Common myeloid progenitor, CD34-positive (primary cell): ENCODE data around the gene POU6F2.
A peak's percentile ranks its signal among the peaks of the same experiment; 100 is the strongest.

Experiments used
- CTCF ChIA-PET: fragments of 350-600 bp; sonication (Branson Sonifier 250); formaldehyde crosslinking; loops from one replicate; lab custom pipeline; 2021; ENCODE audit warnings: antibody characterized with exemption; lab: Charles Lee
- POLR2A ChIA-PET: fragments of 350-600 bp; sonication (Branson Sonifier 250); formaldehyde crosslinking; loops from one replicate; lab custom pipeline; 2021; ENCODE audit warnings: antibody characterized with exemption; lab: Charles Lee
- DNase-seq, 3 donors: peaks; one replicate each; pipeline versions ENCODE4 v3.0.0 to v3.0.0-alpha.2; 2013
- H3K27ac ChIP-seq, 2 experiments: 1 replicate in 1 of 2; 2 replicates in 1 of 2; pipeline ENCODE4 v1.7.0; 2013; ENCODE audit warnings: inconsistent platforms in 2 of 2, low read length in 2 of 2, mild to moderate bottlenecking in 2 of 2, low read depth in 1 of 2, moderate library complexity in 1 of 2; ENCODE audit not compliant: severe bottlenecking in 2 of 2, insufficient read depth in 1 of 2, poor library complexity in 1 of 2
- H3K27me3 ChIP-seq, 5 experiments: replicated peaks in 2 of 5; 1 replicate in 3 of 5; 2 replicates in 2 of 5; pipeline versions ENCODE4 v1.6.1 to v1.7.0; 2013; ENCODE audit warnings: low read length in 4 of 5, mild to moderate bottlenecking in 2 of 5, moderate library complexity in 2 of 5, inconsistent platforms in 1 of 5; ENCODE audit not compliant: insufficient read depth in 5 of 5, control insufficient read depth in 4 of 5
- H3K36me3 ChIP-seq, 4 experiments: 1 replicate in 2 of 4; 2 replicates in 2 of 4; pipeline versions ENCODE4 v1.6.1 to v1.7.0; 2013; ENCODE audit warnings: low read length in 3 of 4, control low read depth in 1 of 4, mild to moderate bottlenecking in 1 of 4; ENCODE audit not compliant: control insufficient read depth in 4 of 4, insufficient read depth in 4 of 4
- H3K4me1 ChIP-seq, 4 experiments: 1 replicate in 3 of 4; 2 replicates in 1 of 4; pipeline versions ENCODE4 v1.6.1 to v1.7.1; 2013; ENCODE audit warnings: low read length in 3 of 4, mild to moderate bottlenecking in 3 of 4, control low read depth in 1 of 4, inconsistent platforms in 1 of 4, moderate library complexity in 1 of 4; ENCODE audit not compliant: control insufficient read depth in 4 of 4, insufficient read depth in 4 of 4; ENCODE audit errors: control extremely low read depth in 1 of 4
- H3K4me3 ChIP-seq, 7 experiments: 1 replicate in 4 of 7; 2 replicates in 3 of 7; pipeline versions ENCODE4 v1.5.1 to v1.7.0; 2013; ENCODE audit warnings: mild to moderate bottlenecking in 7 of 7, low read length in 6 of 7, moderate library complexity in 6 of 7, inconsistent platforms in 2 of 7, low read depth in 2 of 7, control low read depth in 1 of 7; ENCODE audit not compliant: insufficient read depth in 4 of 7, control insufficient read depth in 1 of 7; ENCODE audit errors: extremely low read depth in 1 of 7
- H3K9me3 ChIP-seq, 5 experiments: 1 replicate in 4 of 5; 2 replicates in 1 of 5; pipeline versions ENCODE4 v1.6.1 to v1.7.1; 2013; ENCODE audit warnings: low read length in 4 of 5, mild to moderate bottlenecking in 2 of 5, inconsistent platforms in 1 of 5, low read depth in 1 of 5, moderate library complexity in 1 of 5; ENCODE audit not compliant: control insufficient read depth in 4 of 5, insufficient read depth in 2 of 5; ENCODE audit errors: control extremely low read depth in 1 of 5
- WGBS: methylation state at CpG from one replicate; pipeline ENCODE4 v1.1.5; 2013; ENCODE audit not compliant: insufficient coverage; 5-methylcytosine and 5-hydroxymethylcytosine counted together

POU6F2 gene

DNA sequence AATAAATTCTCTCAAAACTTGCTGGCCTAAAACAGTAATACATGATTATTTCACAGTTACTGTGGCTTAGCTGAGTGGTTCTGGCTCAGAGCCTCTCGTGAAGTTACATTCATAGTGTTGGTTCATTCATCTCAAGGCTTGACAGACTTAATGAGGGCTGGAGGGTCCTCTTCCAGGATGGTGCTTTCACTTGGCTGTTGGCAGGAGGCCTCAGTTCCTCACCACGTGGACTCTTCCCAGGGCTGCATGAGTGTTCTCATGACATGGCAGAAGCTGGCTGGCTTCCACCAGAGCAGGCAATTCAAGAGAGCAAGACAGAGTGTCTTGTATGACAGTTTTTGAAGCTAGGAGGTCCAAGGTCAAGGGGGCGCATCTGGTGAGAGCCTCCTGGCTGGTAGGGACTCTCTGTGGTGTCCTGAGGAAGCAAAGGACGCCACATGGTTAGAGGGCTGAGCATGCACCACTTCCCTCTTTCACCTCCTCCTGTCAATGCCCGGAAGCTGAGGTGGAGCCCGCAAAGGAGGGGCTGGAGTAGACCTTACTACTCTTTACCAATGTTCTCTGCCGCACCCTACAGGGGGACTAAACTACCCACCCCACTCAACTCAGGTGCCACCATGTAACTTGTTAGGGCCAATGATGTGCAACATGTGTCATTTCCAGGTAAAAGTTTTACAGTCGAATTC is 530.3 kb downstream of the POU6F2 start:
- POLR2A ChIA-PET: no interaction called here
- H3K27me3 ChIP-seq: no peaks in the 10 kb centered on the region
- no peaks in the 10 kb centered on the region for H3K36me3 ChIP-seq
- DNase-seq: peak; percentile 52 to 97 (median 96)
- CTCF ChIA-PET: no interaction called here
- H3K4me1 ChIP-seq: peaks cover 0 to 59% (median 36%) of the 10 kb centered on the region in 4 experiments
- no peaks in the 10 kb centered on the region for H3K9me3 ChIP-seq
- peak overlapping the region in 1 of 2 experiments; percentile 9 for H3K27ac ChIP-seq
- WGBS: 4% methylated on average over 7 of the region's 8 CpGs
- H3K4me3 ChIP-seq: peak overlapping the region in 1 of 7 experiments; percentile 2

DNA sequence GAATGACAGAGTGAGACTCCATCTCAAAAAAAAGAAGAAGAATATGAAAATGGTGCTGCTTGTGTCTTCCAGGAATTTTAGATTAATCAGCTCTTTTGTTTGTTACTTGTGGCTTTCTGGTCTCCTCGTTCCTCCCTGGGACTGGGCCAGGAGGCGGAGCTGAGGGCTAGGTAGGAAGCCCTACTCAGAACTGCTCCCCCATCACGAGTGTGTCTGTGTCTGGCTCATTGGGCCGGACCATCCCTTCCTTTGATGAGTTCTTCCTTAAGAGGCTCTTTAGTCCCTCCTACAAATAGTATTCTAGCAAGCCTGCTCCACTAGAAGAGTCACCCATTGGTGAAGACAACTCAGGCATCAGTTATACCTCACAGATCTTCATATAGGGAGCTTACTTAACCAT is 531.7 kb downstream of the POU6F2 start:
- Histone ChIP-seq H3K4me1 (peaks cover 0 to 63% (median 41%) of the 10 kb centered on the region in 4 experiments), H3K27ac (peak overlapping the region in 1 of 2 experiments; percentile 7), H3K27me3 (no peaks in the 10 kb centered on the region), H3K36me3 (no peaks in the 10 kb centered on the region), H3K4me3 (peak overlapping the region in 1 of 7 experiments; percentile 45), H3K9me3 (no peaks in the 10 kb centered on the region)
- DNase-seq: peak in 2 of 3 donors; percentile 69 to 72
- ChIA-PET POLR2A (no interaction called here), CTCF (interaction anchor here (1.1 kb wide), 1 partner anchor 55 kb away, joined by 4 read pairs; no protein-coding TSS in a partner anchor)
- 7% methylated on average over 4 of the region's 4 CpGs for WGBS

DNA sequence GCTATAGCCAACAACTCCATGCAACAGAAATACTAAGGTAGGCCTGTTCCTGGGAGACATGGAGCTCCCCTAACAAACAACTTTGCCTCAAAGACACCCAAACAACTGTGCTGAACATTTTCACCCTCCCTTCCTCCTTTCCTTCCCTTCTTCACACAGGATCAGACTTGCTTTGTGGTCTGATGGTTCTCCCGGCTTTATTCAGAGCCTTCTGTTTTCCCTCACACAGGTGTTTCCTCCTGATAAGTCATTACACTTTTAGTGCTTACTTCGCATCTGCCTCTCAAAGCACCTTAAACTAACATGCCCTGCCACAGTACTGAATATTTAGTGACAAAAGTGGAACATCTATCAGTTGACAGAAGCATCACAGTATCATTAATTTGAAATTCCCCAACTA is 532.2 kb downstream of the POU6F2 start:
- H3K4me3 ChIP-seq: peak overlapping the region in 1 of 7 experiments; percentile 45
- WGBS: no CpG with 5 or more reads among the region's 2 CpGs
- H3K27ac ChIP-seq: no peak overlapping the region
- DNase-seq: peak; percentile 72 to 97 (median 95)
- peaks cover 2 to 63% (median 41%) of the 10 kb centered on the region in 4 experiments for H3K4me1 ChIP-seq
- H3K36me3 ChIP-seq: no peaks in the 10 kb centered on the region
- no peaks in the 10 kb centered on the region for H3K9me3 ChIP-seq
- H3K27me3 ChIP-seq: no peaks in the 10 kb centered on the region
- CTCF ChIA-PET: interaction anchor here (1.1 kb wide), 1 partner anchor 55 kb away, joined by 4 read pairs; no protein-coding TSS in a partner anchor
- POLR2A ChIA-PET: no interaction called here

DNA sequence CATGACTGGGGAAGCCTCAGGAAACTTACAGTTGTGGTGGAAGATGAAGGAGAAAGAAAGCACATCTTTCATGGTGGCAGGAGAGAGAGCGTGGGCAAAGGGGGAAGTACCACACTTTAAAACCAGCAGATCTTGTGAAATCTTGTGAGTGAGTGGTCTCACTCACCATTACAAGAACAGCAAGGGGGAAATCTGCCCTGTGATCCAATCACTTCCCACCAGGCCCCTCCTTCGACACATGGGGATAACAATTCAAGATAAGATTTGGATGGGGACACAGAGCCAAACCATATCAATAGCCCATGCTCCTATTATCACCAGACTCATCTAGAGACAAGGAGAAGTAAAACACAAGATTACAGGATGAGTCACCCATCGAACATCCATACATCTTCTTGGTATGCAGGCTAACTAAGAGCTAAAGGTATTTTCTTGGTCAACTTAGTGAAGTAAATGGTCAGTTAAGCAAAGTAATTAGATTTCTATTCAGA is 533.2 kb downstream of the POU6F2 start:
- Histone ChIP-seq H3K4me1 (peaks cover 4 to 68% (median 44%) of the 10 kb centered on the region in 4 experiments), H3K36me3 (no peaks in the 10 kb centered on the region), H3K4me3 (no peak overlapping the region), H3K27me3 (no peaks in the 10 kb centered on the region), H3K9me3 (no peaks in the 10 kb centered on the region), H3K27ac (no peak overlapping the region)
- DNase-seq: peak in 2 of 3 donors; percentile 72 to 77
- no CpG with 5 or more reads among the region's 3 CpGs for WGBS
- POLR2A ChIA-PET: no interaction called here
- CTCF ChIA-PET: interaction anchor here (0.7 to 1.5 kb wide), 2 partner anchors 10 to 47 kb away, joined by 3 to 4 read pairs; no protein-coding TSS in a partner anchor

DNA sequence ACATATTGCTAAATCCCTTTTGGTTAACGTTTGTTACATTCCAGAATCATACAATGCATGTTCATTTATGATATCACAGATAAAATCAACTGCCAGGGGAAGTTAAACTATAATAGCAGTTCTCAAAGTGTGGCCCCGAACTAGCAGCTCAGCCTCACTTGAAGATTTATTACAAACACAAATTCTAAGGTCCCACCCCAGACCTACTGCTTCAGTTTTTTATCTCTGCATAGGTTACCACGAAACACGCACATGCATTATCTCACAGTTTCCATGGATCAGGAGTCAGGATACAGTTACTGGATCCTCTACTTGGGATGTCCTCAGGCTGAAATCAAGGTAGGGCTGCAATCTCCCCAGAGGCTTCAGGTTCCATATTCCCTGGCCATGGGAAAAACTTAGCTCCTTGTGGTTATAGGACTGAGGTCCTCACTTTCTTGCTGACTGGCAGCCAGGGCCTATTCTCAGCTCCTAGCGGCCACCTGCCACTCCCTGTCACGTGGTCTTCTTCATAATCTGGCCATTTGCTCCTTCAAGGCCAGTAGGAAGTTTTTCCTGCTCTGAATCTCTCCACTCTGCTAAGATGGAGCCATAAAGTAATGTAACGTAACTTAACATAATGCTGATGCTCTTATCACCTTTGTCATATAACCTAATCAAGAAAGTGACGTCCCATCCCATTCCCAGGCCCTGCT is 538.0 kb downstream of the POU6F2 start:
- peaks cover 4 to 38% (median 14%) of the 10 kb centered on the region in 4 experiments for H3K4me1 ChIP-seq
- H3K9me3 ChIP-seq: no peaks in the 10 kb centered on the region
- no peaks in the 10 kb centered on the region for H3K27me3 ChIP-seq
- ChIA-PET CTCF (interaction anchor here (0.9 to 1.6 kb wide), 5 partner anchors 10 to 713 kb away, joined by 3 to 4 read pairs (median 4); no protein-coding TSS in a partner anchor), POLR2A (no interaction called here)
- no peaks in the 10 kb centered on the region for H3K36me3 ChIP-seq
- no peak overlapping the region for H3K27ac ChIP-seq
- H3K4me3 ChIP-seq: peak overlapping the region in 1 of 7 experiments; percentile 19
- peak in 2 of 3 donors; percentile 62 to 83 for DNase-seq
- WGBS: 54% methylated on average over 6 of the region's 8 CpGs

DNA sequence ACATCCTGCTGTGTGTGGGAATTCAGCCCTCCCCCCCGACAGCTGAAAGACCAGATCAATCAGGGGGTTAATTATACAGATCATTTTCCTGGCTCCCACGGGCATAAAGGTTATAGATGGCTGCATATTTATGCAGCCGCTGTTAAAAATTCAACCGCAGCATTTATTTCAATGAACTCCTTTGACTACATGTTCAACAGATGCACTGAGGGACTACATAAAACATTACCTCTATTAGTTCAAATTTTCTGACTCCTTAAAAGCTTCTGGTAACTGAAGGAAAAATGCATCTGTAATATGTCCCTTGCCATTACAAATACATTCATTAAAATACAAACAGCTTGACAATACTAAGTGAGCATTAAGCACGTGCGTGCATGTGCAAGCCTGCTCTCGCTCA is 538.8 kb downstream of the POU6F2 start:
- DNase-seq: no peak
- 97% methylated on average over 5 of the region's 7 CpGs for WGBS
- no peaks in the 10 kb centered on the region for H3K27me3 ChIP-seq
- H3K9me3 ChIP-seq: no peaks in the 10 kb centered on the region
- ChIA-PET POLR2A (no interaction called here), CTCF (interaction anchor here (1.2 to 3.1 kb wide), 3 partner anchors 29 to 63 kb away, joined by 4 to 12 read pairs (median 4); no protein-coding TSS in a partner anchor)
- H3K36me3 ChIP-seq: no peaks in the 10 kb centered on the region
- H3K4me3 ChIP-seq: no peak overlapping the region
- no peak overlapping the region for H3K27ac ChIP-seq
- H3K4me1 ChIP-seq: peaks cover 3 to 32% (median 13%) of the 10 kb centered on the region in 4 experiments
